Kasumi-1 (cell line): ENCODE measurements around the gene KCNJ6.
A peak's percentile ranks its signal among the peaks of the same experiment; 100 is the strongest.
"Not testable (repeated sequence)": the region's sequence is repeated elsewhere in the genome, so short reads cannot be mapped to it uniquely, and the experiment has no call there.

ENCODE experiments used
- DNase-seq, 2 experiments: peaks; one replicate each; lab custom pipeline; 2025; lab: John Stamatoyannopoulos, UW

Gene KCNJ6

DNA sequence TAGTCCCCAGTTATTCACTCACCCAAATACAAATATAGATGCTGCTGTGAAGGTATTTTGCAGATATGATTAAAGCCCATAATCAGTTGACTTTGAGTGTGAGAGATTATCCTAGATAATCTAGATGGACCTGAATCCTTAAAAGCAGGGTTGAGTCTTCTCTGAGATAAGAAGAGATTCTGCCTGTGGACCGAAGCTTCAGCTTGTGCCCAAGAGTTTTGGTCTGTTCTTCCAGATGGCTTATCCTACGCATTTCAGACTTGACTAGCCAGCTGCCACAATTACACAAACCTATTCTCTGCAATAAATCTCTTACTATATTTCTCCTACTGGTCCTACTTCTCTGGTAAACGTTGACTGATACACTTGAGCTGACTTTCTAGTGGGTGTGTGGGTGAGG is 145.1 kb downstream of the KCNJ6 start:
- no peak for DNase-seq

GRCh38 chr21:37770461-37770860 is 145.8 kb downstream of the KCNJ6 start:
- no peak for DNase-seq

GRCh38 chr21:37769656-37770055 is 146.6 kb downstream of the KCNJ6 start:
- DNase-seq, result no peak

GRCh38 chr21:37767984-37768383 is 148.3 kb downstream of the KCNJ6 start:
- DNase-seq, result no peak

- no peak for DNase-seq
These were observed 150.1 kb downstream of the KCNJ6 start for GRCh38 chr21:37766129-37766528.

DNA sequence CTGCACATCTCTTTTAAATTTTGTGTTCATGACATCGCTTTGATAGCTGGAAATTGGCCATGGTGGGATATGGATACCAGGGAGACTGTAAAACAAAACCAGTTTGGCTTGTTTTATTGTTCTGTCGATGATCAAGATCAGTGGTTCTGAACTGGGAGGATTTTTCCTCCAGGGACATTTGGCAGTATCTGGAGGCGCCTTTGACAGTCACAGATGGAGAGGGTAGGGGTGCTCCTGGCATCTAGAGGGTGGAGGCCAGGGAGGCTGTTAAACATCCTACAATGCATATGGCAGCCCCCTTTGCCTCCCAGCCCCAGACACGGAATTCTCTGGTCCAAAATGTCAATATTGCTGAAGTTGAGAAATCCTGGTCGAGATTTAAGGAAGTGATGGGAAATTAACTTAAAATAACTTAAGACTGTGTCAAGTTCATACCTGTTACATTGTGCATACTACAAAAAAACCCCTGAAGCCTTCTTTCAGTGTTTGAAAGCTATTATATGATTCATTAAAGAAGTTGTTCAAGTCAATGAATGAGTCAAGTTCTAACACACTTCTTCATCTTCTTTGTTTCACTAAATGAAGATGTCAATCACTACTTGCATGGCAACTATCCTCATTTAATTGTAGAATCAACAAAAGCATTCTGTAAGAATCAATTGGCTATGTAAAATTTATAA is 150.9 kb downstream of the KCNJ6 start:
- no peak for DNase-seq

DNA sequence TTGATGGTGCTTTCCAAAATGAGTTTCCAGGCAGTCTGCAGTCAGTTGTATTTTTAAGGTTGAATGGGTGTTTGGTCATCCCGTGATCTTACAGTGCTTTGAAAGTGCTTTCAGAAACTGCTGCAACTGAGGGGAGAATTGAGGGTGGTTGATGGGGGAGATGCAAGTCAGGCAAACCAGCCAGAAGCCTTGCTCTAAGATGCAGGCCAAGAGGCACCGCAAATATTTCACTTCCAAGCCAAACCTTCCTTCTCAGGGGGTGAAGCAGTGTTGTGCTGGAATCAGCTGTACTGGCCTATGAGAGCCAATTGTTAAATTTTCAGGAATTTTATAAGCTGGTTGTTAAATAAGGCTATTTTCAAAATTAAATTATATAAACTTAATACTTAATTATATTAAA is 151.6 kb downstream of the KCNJ6 start:
- no peak for DNase-seq

GRCh38 chr21:37763298-37763697 is 153.0 kb downstream of the KCNJ6 start:
- no peak for DNase-seq

GRCh38 chr21:37762606-37763005 is 153.7 kb downstream of the KCNJ6 start:
- no peak for DNase-seq

- DNase-seq, result not testable (repeated sequence)
These were observed 154.9 kb downstream of the KCNJ6 start for GRCh38 chr21:37761406-37761805.

GRCh38 chr21:37759777-37760176 is 156.5 kb downstream of the KCNJ6 start:
- no peak for DNase-seq

DNA sequence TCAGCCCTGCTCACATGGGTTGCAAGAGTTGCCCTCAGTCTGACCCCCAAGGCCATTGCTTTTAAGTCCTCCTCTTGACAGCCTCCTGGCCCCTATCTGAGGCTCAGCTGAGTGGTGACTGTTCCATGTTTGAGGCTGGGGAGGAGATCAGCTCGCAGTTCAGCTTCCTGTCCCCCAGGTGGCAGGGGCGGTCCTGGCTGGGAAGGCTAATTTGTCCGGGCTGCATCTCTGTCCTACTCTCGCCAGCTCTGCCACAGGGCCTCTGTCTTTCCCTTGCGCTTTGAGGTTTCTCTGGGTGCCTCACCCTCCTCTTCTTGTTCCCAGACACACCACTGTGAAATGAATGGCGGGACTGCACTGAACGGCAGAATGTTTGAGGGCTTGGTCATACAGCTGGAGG is 157.3 kb downstream of the KCNJ6 start:
- DNase-seq, result peak; percentile 17 to 23

DNA sequence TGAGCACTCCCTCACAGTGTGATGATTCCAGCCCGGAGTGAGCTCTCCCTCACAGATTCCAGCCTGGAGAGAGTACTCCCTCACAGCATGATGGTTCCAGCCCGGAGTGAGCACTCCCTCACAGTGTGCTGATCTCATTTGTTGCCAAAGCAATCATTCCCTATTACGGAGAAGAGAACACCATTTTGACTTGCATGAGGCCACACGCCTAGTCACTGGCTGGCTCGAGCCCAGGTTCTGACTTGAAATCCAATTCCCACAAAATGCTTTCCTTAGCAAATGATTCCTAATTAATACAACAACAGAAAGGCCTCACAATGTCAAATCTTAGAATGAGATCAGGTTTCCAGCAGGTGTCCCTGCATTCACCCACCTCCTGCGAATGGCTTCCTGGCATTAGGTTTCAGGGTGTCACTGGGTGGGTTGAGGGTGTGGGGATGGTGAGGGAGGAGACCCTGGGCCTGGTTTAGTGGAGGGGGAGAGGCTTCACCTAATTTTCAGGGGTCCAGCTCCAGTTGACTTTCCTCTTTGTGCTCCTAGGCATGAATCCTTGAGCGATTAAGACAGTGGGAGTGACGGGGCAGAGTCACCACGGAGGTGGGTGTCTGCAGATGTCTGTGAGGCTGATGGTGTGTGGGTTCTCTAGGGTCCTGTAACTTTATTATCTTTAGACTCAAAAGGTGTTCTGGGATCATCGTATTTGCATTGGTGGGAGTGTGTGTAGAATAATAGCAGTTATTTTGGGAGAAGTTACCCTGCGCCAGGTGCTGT is 158.5 kb downstream of the KCNJ6 start:
- DNase-seq, result no peak

DNA sequence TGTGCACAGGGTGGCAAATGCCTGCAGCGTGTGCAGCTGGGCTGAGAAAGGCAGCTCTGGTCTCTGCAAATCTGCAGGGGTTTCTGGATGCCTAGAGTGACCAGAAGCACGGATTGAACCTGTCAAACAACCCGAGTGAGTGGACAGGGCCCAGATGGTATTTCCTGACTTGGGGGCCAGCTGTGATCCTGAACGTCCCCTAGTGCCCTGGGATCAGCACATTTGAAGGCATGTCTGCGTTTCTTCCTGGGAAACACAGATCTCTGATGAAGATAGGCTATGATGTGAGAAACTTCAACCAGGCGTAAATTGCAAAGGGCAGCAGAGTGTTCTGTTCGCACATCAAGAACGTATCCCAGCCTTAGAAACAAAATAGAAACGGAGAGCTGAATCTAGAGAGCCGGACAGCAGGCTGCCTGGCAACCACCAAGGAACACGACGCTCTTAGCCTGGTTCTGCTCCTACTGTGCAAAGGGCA is 163.1 kb downstream of the KCNJ6 start:
- DNase-seq, result no peak

DNA sequence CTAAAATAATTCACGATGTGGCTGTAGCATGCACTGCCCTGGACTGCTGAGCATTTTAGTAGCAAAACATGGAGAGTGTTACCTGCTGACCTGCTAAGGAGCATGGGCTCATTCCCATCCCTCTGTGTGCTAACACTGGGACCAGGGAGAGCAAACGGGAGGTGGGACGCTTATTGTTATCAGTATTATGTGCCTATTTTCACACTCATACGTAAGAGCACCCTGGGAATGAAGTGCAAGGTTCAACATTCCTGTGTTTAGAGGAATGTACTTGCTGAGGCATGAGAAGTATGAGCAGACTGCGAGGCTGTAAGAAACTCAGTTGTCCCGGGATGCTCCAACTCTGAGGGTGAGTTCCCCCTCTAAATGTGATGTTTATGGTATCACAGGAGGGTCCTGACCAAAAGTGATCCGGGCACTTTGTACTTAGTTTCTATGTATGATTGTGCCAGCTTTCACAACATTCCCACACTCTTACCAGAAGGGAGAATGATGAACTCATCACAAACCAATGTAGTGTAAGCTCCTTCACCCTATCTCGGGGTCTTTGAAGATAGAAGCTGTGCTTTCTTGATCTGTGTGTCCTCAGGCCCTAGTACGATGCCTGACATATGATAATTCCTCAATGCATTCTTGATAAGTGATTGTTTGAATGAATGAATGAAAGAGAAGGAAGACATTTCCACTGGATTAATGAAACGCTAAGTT is 164.8 kb downstream of the KCNJ6 start:
- no peak for DNase-seq

- DNase-seq, result no peak
These were observed 167.1 kb downstream of the KCNJ6 start for GRCh38 chr21:37749132-37749531.

DNA sequence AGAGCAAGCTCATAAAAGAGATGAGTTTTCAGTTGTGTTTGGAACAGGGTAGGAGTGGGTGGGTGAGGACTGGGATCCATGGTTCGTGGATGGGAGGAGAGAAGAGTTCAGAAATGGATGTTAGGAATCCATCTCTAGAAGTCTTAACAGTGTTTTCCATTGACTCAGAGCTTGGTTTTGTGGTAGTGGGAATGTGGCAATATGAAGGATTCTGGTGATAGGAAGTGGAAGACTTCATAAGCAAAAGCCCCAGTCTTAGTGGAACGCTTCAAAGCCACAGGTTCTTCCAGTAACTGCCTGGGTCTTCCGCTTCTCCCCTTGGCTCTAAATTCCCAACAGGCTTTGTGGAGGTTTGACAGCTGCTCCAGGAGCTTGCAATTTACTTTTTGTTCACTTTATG is 167.9 kb downstream of the KCNJ6 start:
- no peak for DNase-seq

DNA sequence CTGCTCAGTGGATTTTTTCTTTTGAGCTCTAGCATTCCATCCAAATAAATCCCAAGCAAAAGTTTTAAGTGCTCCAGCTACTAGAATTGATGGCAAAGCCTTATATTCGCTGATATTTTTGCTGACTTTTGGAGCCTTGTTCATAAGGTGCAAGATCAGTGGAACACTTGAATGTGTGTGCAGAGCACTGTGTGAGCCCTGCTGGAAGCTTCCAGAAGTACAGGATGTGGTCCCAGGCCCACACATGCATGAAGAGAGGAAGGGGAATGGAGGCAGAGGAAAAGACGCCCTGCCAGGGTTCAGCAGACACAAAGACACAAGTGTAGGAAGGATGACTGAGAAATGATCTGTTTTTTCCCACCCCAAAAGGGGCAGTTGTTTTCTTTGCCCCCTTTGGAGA is 169.4 kb downstream of the KCNJ6 start:
- DNase-seq, result no peak

GRCh38 chr21:37744551-37744950 is 171.7 kb downstream of the KCNJ6 start:
- DNase-seq, result no peak

DNA sequence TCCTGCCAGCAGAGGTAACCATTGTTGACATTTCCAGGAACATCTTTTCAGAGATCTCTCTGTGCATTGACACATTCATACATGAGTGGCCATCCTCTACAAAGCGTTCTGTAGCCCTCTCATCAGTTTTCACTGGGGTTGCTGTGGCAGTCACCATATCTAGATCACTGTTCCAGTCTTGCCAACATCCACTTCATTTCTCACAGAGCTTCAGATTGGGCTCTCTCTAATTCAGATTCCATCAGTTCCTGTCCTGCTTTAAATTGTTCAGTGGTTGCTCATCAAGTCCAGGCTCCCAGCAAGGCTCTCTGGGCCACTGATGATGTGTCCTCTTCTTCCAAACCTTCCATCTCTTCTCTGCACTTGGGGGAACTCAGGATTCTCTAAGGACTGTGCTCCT is 173.7 kb downstream of the KCNJ6 start:
- DNase-seq, result no peak

DNA sequence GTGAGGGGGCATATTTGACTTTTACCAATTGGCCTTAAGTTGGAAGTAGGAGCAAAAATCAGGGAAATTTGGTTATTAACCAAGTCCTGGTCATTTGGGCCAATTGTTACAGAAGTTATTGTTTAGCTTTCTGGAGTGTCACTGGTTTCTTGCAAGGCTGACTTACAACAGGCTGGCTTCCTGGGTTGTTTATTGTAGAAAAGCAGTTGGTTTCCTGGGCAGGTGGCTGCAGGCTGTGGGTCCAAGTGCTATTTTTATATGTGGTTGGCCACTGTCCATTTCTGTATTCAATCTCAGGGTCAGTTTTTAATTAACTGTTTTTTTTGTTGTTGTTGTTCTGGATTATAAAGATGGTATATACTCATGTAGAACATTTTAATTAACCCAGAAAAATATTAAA is 174.1 kb downstream of the KCNJ6 start:
- no peak for DNase-seq

DNA sequence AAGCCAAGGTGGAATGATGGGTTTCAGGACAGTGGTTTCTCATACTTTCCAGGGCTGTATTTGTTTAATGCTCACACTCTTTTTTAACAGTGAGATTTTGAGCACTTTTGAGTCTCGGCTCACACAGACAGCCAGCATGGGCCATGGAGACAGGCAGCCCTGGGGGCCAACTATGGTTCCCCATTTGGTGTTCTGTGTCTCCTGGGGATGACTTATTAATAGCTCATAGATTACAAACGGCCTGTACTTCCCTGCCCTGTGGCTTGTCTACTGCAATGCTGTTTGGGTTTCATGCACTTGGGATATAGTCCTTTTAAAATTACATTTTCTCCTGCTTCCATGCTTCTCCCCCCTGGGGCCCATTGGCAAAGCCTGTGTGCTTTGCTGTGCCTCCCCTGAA is 178.3 kb downstream of the KCNJ6 start:
- DNase-seq, result no peak

GRCh38 chr21:37737507-37737906 is 178.8 kb downstream of the KCNJ6 start:
- no peak for DNase-seq
